SJCRH30 (cell line): ENCODE data around the gene NELL1. TPM values are rescaled to one million over a fixed set of nuclear protein-coding genes. Genes with fewer than 3 reads are reported as not detected.

ENCODE experiments used
- DNase-seq, 2 experiments: peaks; one replicate each; pipeline ENCODE4 v3.0.0-alpha.2; 2015 to 2020
- H3K27ac ChIP-seq: fragments of 250-450 bp; sonication (Bioruptor Pico); 2 replicates; pipeline ENCODE4 v1.5.1; 2020; ENCODE audit warnings: mild to moderate bottlenecking, moderate library complexity
- H3K27me3 ChIP-seq: fragments of 250-450 bp; sonication (Bioruptor Pico); 2 replicates; pipeline ENCODE4 v1.5.1; 2020; ENCODE audit warnings: mild to moderate bottlenecking, moderate library complexity
- H3K36me3 ChIP-seq: fragments of 250-450 bp; sonication (Bioruptor Pico); 2 replicates; pipeline ENCODE4 v1.5.1; 2020; ENCODE audit warnings: mild to moderate bottlenecking, moderate library complexity
- H3K4me1 ChIP-seq: fragments of 250-450 bp; sonication (Bioruptor Pico); 2 replicates; pipeline ENCODE4 v1.5.1; 2020; ENCODE audit warnings: mild to moderate bottlenecking, moderate library complexity
- H3K4me3 ChIP-seq: fragments of 250-450 bp; sonication (Bioruptor Pico); 2 replicates; pipeline ENCODE4 v1.5.1; 2020; ENCODE audit warnings: mild to moderate bottlenecking, moderate library complexity
- H3K9me3 ChIP-seq: fragments of 250-450 bp; sonication (Bioruptor Pico); replicated peaks from 2 replicates; pipeline ENCODE4 v1.5.1; 2020; ENCODE audit warnings: mild to moderate bottlenecking, moderate library complexity
- total RNA-seq: library from RNA; depleted of rRNA; stranded (reverse); fragments of >200 nt; shearing (Covaris generic); gene quantifications from 2 replicates; pipeline ENCODE4 v1.2.3, GENCODE V29; 2014

The NELL1 gene
- total RNA-seq, 1 experiment from 2014 or later = 176 TPM

GRCh38 chr11:20894296-20894695 is 224.9 kb downstream of the NELL1 start:
- H3K36me3 ChIP-seq = peaks cover 8% of the 10 kb centered on the region
- no peaks in the 10 kb centered on the region for H3K27me3 ChIP-seq
- H3K4me1 ChIP-seq = no peaks in the 10 kb centered on the region; the same call in 1 of the 2 replicates
- H3K4me3 ChIP-seq = no peak overlapping the region
- peaks cover 11% of the 10 kb centered on the region; the same call in 1 of the 2 replicates for H3K9me3 ChIP-seq
- no peak for DNase-seq
- no peak overlapping the region for H3K27ac ChIP-seq

GRCh38 chr11:20909995-20910726 is 240.8 kb downstream of the NELL1 start:
- no peak overlapping the region for H3K4me3 ChIP-seq
- H3K4me1 ChIP-seq = no peaks in the 10 kb centered on the region
- H3K36me3 ChIP-seq = no peaks in the 10 kb centered on the region
- no peaks in the 10 kb centered on the region for H3K27me3 ChIP-seq
- DNase-seq = no peak
- no peak overlapping the region for H3K27ac ChIP-seq
- no peaks in the 10 kb centered on the region for H3K9me3 ChIP-seq

DNA sequence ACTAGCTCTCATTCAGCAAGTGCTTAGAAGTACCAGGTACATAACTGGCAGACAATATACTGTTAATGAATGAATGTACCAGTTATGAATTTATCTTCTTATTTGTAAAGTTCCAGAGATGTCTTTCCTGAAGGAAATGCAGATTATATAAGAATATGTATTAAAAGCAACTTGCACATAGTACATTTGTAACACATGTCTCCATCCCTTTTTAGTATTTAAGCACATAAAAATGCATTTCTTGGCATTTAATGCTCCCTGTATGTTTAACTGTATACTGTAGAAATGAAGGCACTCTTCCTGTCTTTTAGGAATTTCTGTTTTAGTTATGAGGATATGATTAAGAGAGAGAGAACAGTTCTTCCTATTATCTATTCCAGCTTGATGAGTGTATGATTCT is 241.3 kb downstream of the NELL1 start:
- H3K27me3 ChIP-seq = no peaks in the 10 kb centered on the region
- H3K9me3 ChIP-seq = no peaks in the 10 kb centered on the region
- no peaks in the 10 kb centered on the region for H3K36me3 ChIP-seq
- no peak overlapping the region for H3K4me3 ChIP-seq
- no peak for DNase-seq
- H3K4me1 ChIP-seq = no peaks in the 10 kb centered on the region
- no peak overlapping the region for H3K27ac ChIP-seq

- H3K36me3 ChIP-seq = no peaks in the 10 kb centered on the region
- no peaks in the 10 kb centered on the region for H3K4me1 ChIP-seq
- no peaks in the 10 kb centered on the region for H3K9me3 ChIP-seq
- no peak for DNase-seq
- H3K4me3 ChIP-seq = no peak overlapping the region
- H3K27me3 ChIP-seq = no peaks in the 10 kb centered on the region
- no peak overlapping the region for H3K27ac ChIP-seq
Measured at GRCh38 chr11:20912065-20912821, 242.9 kb downstream of the NELL1 start.

GRCh38 chr11:20912922-20913512 is 243.6 kb downstream of the NELL1 start:
- no peaks in the 10 kb centered on the region for H3K36me3 ChIP-seq
- H3K9me3 ChIP-seq = no peaks in the 10 kb centered on the region
- H3K27me3 ChIP-seq = no peaks in the 10 kb centered on the region
- no peak overlapping the region for H3K27ac ChIP-seq
- no peak overlapping the region for H3K4me3 ChIP-seq
- DNase-seq = no peak
- H3K4me1 ChIP-seq = no peaks in the 10 kb centered on the region

GRCh38 chr11:20917306-20917705 is 247.9 kb downstream of the NELL1 start:
- H3K36me3 ChIP-seq = peaks cover 6% of the 10 kb centered on the region; the same call in 1 of the 2 replicates
- H3K27me3 ChIP-seq = no peaks in the 10 kb centered on the region
- H3K4me1 ChIP-seq = no peaks in the 10 kb centered on the region
- H3K4me3 ChIP-seq = no peak overlapping the region
- DNase-seq = no peak
- no peaks in the 10 kb centered on the region for H3K9me3 ChIP-seq
- no peak overlapping the region for H3K27ac ChIP-seq

- peaks cover 27% of the 10 kb centered on the region for H3K36me3 ChIP-seq
- H3K4me3 ChIP-seq = no peak overlapping the region
- no peak for DNase-seq
- no peaks in the 10 kb centered on the region for H3K27me3 ChIP-seq
- no peak overlapping the region for H3K27ac ChIP-seq
- no peaks in the 10 kb centered on the region for H3K9me3 ChIP-seq
- no peaks in the 10 kb centered on the region for H3K4me1 ChIP-seq
Measured at GRCh38 chr11:20926799-20927540, 257.6 kb downstream of the NELL1 start.

- Histone ChIP-seq H3K36me3 (peaks cover 18% of the 10 kb centered on the region), H3K27me3 (no peaks in the 10 kb centered on the region), H3K27ac (no peak overlapping the region), H3K9me3 (no peaks in the 10 kb centered on the region), H3K4me3 (no peak overlapping the region), H3K4me1 (no peaks in the 10 kb centered on the region)
- no peak for DNase-seq
Measured at GRCh38 chr11:20931029-20931428, 261.6 kb downstream of the NELL1 start.

DNA sequence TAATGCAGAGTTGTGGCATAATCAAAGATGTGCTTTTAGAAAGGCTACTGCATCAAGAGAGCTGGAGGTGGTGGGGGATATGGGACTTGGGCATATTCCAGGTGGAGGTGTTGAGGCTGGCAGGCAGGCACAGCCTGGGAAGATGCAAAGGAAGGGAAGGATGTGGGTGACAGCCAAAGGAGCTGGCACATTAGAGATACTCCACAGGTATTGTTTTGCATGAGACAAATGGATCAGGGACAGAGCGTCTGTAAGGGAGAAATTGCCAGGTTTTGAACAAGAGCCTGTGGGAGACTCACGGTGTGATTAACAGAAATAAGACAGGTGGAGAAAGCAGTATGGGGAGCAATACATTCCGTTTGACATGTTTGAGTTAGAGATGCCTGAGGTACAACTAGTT is 263.7 kb downstream of the NELL1 start:
- H3K4me1 ChIP-seq = peaks cover 12% of the 10 kb centered on the region
- no peak for DNase-seq
- no peak overlapping the region for H3K4me3 ChIP-seq
- H3K27ac ChIP-seq = no peak overlapping the region
- 0 out of 2 replicates have a peak, but pooled peaks cover 4% of the 10 kb centered on the region for H3K9me3 ChIP-seq
- H3K27me3 ChIP-seq = no peaks in the 10 kb centered on the region
- peaks cover 18% of the 10 kb centered on the region for H3K36me3 ChIP-seq

DNA sequence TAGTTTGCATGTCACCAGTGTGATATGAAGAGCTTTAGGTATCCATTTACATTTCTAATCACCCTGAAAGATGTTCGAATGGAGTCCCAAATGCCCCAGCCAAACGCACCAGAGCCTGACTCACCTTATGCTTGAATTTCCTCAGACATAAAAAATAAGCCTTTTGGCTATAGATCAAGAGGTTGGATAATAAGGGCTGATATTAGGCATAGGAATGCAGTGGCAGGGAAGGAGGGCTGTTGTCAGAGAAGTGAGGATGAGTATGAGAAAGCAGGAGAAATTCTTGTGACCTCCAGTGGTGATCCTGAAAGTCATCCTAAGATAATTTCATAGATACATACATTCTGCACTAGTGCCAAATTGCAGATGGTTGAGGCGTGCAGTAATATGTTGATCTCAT is 264.6 kb downstream of the NELL1 start:
- H3K27ac ChIP-seq = no peak overlapping the region
- no peak for DNase-seq
- 0 out of 2 replicates have a peak, but pooled peaks cover 4% of the 10 kb centered on the region for H3K9me3 ChIP-seq
- H3K4me3 ChIP-seq = no peak overlapping the region
- H3K4me1 ChIP-seq = peaks cover 16% of the 10 kb centered on the region
- peaks cover 16% of the 10 kb centered on the region for H3K36me3 ChIP-seq
- no peaks in the 10 kb centered on the region for H3K27me3 ChIP-seq

- Histone ChIP-seq H3K9me3 (0 out of 2 replicates have a peak, but pooled peaks cover 4% of the 10 kb centered on the region), H3K27me3 (no peaks in the 10 kb centered on the region), H3K4me1 (peaks cover 16% of the 10 kb centered on the region), H3K4me3 (no peak overlapping the region), H3K36me3 (peaks cover 19% of the 10 kb centered on the region), H3K27ac (no peak overlapping the region)
- DNase-seq = no peak
Measured at GRCh38 chr11:20934516-20934915, 265.1 kb downstream of the NELL1 start.

GRCh38 chr11:20937826-20938225 is 268.4 kb downstream of the NELL1 start:
- H3K4me3 ChIP-seq = no peak overlapping the region
- no peaks in the 10 kb centered on the region for H3K27me3 ChIP-seq
- peaks cover 23% of the 10 kb centered on the region for H3K36me3 ChIP-seq
- no peak overlapping the region for H3K27ac ChIP-seq
- peaks cover 16% of the 10 kb centered on the region for H3K4me1 ChIP-seq
- peak; percentile 86 to 95 for DNase-seq
- 0 out of 2 replicates have a peak, but pooled peaks cover 4% of the 10 kb centered on the region for H3K9me3 ChIP-seq

DNA sequence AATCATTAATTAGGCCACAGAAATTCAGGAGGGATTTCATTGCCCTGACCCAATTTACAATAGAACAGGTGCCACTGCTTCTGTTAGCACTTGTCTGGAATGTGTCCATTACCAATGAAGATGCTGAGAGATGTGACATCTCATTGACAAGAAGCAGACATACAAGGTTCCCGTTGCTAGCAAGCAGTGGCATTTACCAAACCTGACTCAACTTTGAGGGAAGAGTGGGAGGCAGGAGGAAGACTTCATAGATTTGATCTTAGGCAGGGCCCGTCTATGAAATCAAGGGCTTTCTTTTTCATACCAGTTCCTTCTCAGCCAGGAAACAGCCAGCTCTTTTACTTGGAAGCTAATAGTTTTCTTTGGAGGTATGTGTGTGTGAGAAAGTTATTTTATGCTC is 280.2 kb downstream of the NELL1 start:
- Histone ChIP-seq H3K27ac (no peak overlapping the region), H3K4me3 (no peak overlapping the region), H3K9me3 (0 out of 2 replicates have a peak, but pooled peaks cover under 1% of the 10 kb centered on the region), H3K27me3 (no peaks in the 10 kb centered on the region), H3K4me1 (no peaks in the 10 kb centered on the region), H3K36me3 (peaks cover 39% of the 10 kb centered on the region; the same call in 1 of the 2 replicates)
- no peak for DNase-seq

- DNase-seq = no peak
- H3K4me1 ChIP-seq = no peaks in the 10 kb centered on the region
- H3K4me3 ChIP-seq = no peak overlapping the region
- H3K9me3 ChIP-seq = no peaks in the 10 kb centered on the region
- no peaks in the 10 kb centered on the region for H3K27me3 ChIP-seq
- H3K27ac ChIP-seq = no peak overlapping the region
- H3K36me3 ChIP-seq = peaks cover 18% of the 10 kb centered on the region
Measured at GRCh38 chr11:20962581-20962980, 293.2 kb downstream of the NELL1 start.
